Naive thymus-derived CD4-positive, alpha-beta T cell (primary cell): ENCODE results near the gene CAV1. TPM values are rescaled to one million over a fixed set of nuclear protein-coding genes. Genes with fewer than 3 reads are reported as not detected.

Source experiments
- ATAC-seq: fragments of 150-1000 bp; cut with Tn5 transposase; 2 replicates; pipeline ENCODE4 v1.10.0; 2021; ENCODE audit warnings: mild to moderate bottlenecking, moderate library complexity
- CTCF ChIA-PET: fragments of 350-600 bp; sonication (Branson Sonifier 250); formaldehyde crosslinking; loops from one replicate; lab custom pipeline; 2021; ENCODE audit warnings: antibody characterized with exemption; lab: Charles Lee
- POLR2A ChIA-PET: fragments of 350-600 bp; sonication (Branson Sonifier 250); formaldehyde crosslinking; loops from one replicate; lab custom pipeline; 2021; ENCODE audit warnings: antibody characterized with exemption, inconsistent platforms; lab: Charles Lee
- DNase-seq, 9 donors: peaks; one replicate each; pipeline versions ENCODE4 v3.0.0 to v3.0.0-alpha.2; 2020 to 2022; ENCODE audit warnings: mixed read lengths in 1 of 9
- H3K27ac ChIP-seq: one replicate; pipeline ENCODE4 v1.7.0; 2013; ENCODE audit warnings: mild to moderate bottlenecking, low read depth, low read length, moderate library complexity
- H3K27me3 ChIP-seq, 2 donors: one replicate each; pipeline ENCODE4 v1.7.0; 2013; ENCODE audit warnings: low read length in 2 of 2, mild to moderate bottlenecking in 2 of 2, moderate library complexity in 2 of 2; ENCODE audit not compliant: control insufficient read depth in 2 of 2, insufficient read depth in 2 of 2
- H3K36me3 ChIP-seq, 3 experiments: 1 replicate in 2 of 3; 2 replicates in 1 of 3; pipeline ENCODE4 v1.7.0; 2013; ENCODE audit warnings: low read length in 3 of 3, mild to moderate bottlenecking in 3 of 3, moderate library complexity in 1 of 3; ENCODE audit not compliant: insufficient read depth in 3 of 3, control insufficient read depth in 2 of 3
- H3K4me1 ChIP-seq, 2 donors: one replicate each; pipeline ENCODE4 v1.7.0; 2013; ENCODE audit warnings: low read length in 2 of 2, mild to moderate bottlenecking in 2 of 2, moderate library complexity in 1 of 2; ENCODE audit not compliant: control insufficient read depth in 2 of 2, insufficient read depth in 2 of 2
- H3K4me3 ChIP-seq: 2 replicates; pipeline ENCODE4 v1.7.0; 2013; ENCODE audit warnings: mild to moderate bottlenecking, low read length
- H3K9me3 ChIP-seq, 3 experiments: 1 replicate in 2 of 3; 2 replicates in 1 of 3; pipeline ENCODE4 v1.7.0; 2013; ENCODE audit warnings: low read length in 3 of 3; ENCODE audit not compliant: control insufficient read depth in 2 of 3
- H3K27ac Mint-ChIP-seq, 9 donors: one replicate each; pipeline ENCODE4 v1.8.0; 2020 to 2022; ENCODE audit warnings: mixed read lengths in 9 of 9, mild to moderate bottlenecking in 8 of 9, moderate library complexity in 5 of 9, inconsistent platforms in 2 of 9
- H3K27me3 Mint-ChIP-seq, 5 donors: one replicate each; pipeline ENCODE4 v1.8.0; 2021 to 2022; ENCODE audit warnings: mixed read lengths in 5 of 5, mild to moderate bottlenecking in 1 of 5
- H3K36me3 Mint-ChIP-seq, 5 donors: one replicate each; pipeline ENCODE4 v1.8.0; 2020 to 2022; ENCODE audit warnings: mixed read lengths in 5 of 5, mild to moderate bottlenecking in 3 of 5, inconsistent platforms in 1 of 5
- H3K4me1 Mint-ChIP-seq, 7 donors: one replicate each; pipeline ENCODE4 v1.8.0; 2020 to 2022; ENCODE audit warnings: mixed read lengths in 7 of 7, mild to moderate bottlenecking in 3 of 7, inconsistent platforms in 1 of 7
- H3K4me3 Mint-ChIP-seq, 10 donors: one replicate each; pipeline ENCODE4 v1.8.0; 2020 to 2022; ENCODE audit warnings: mild to moderate bottlenecking in 10 of 10, mixed read lengths in 10 of 10, moderate library complexity in 6 of 10, inconsistent platforms in 2 of 10
- H3K9me3 Mint-ChIP-seq, 11 donors: one replicate each; pipeline ENCODE4 v1.8.0; 2020 to 2022; ENCODE audit warnings: mixed read lengths in 11 of 11, mild to moderate bottlenecking in 4 of 11, inconsistent platforms in 1 of 11, moderate library complexity in 1 of 11
- intact Hi-C, 2 donors: fragments of 100-400 bp; cut with micrococcal nuclease; formaldehyde crosslinking; loops; one replicate each; pipeline ENCODE4 v1.15.1; 2023
- polyA plus RNA-seq, 2 donors: library from polyadenylated mRNA; unstranded; fragments of 300-500 nt; fragmentation: Illumina TruSeq; gene quantifications; one replicate each; pipeline ENCODE4 v1.2.3, GENCODE V29; 2021
- total RNA-seq, 6 experiments: library from RNA in 5 of 6; stranded (reverse) in 5 of 6; gene quantifications; 1 replicate in 5 of 6; 2 replicates in 1 of 6; pipeline ENCODE4 v1.2.3 and lab custom pipeline; 2021 to 2026

Gene CAV1
- total and polyA plus RNA-seq, 7 experiments from 2014 or later: 0.19 to 0.39 TPM; not detected in 5

DNA sequence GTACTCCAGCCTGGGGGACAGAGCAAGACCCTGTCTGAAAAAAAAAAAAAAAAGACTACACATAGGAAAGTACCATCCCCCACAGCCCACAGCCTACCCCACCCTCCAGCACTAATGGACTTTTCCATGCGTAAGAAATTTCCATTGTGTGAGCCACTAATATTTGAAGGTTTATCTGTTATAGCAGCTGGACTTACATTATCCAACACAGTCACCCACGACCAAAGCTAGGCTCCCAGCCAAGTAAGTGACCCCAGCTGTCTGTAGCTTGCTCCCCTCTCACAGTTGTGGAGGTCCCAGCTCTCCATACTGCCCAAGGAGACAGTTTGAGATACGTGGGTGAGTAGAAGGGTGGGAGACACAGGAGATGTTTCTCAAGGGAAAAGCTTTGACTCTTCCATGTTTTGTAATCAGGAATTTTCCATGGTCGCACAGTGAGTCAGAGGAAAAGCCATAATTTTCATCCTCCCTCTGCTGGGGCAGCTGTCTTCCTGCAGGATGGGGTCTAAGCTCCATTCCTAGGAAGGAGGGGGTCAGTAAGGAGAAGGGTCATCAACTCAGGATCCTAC is 57.4 kb downstream of the CAV1 start:
- H3K4me1 ChIP-seq: no peaks in the 10 kb centered on the region
- no peaks in the 10 kb centered on the region for H3K27me3 ChIP-seq
- no peaks in the 10 kb centered on the region for H3K36me3 Mint-ChIP-seq
- no peak overlapping the region for H3K27ac ChIP-seq
- H3K9me3 ChIP-seq: no peaks in the 10 kb centered on the region
- intact Hi-C loops: loop anchor here in 1 of 2 donors (10.0 kb wide), 1 partner anchor 57 kb away; the partner anchor contains the start of gene CAV1
- DNase-seq (no peak), ATAC-seq (no peak)
- no peak overlapping the region for H3K4me3 Mint-ChIP-seq
- no peaks in the 10 kb centered on the region for H3K36me3 ChIP-seq
- no peak overlapping the region for H3K4me3 ChIP-seq
- H3K27me3 Mint-ChIP-seq: no peaks in the 10 kb centered on the region
- H3K4me1 Mint-ChIP-seq: peaks cover 2 to 13% (median 7%) of the 10 kb centered on the region in 7 donors
- H3K27ac Mint-ChIP-seq: no peak overlapping the region
- ChIA-PET POLR2A (no interaction called here), CTCF (interaction anchor here (0.6 to 1.8 kb wide), 3 partner anchors 10 to 507 kb away, joined by 3 to 4 read pairs (median 3); no protein-coding TSS in a partner anchor)
- H3K9me3 Mint-ChIP-seq: no peaks in the 10 kb centered on the region

DNA sequence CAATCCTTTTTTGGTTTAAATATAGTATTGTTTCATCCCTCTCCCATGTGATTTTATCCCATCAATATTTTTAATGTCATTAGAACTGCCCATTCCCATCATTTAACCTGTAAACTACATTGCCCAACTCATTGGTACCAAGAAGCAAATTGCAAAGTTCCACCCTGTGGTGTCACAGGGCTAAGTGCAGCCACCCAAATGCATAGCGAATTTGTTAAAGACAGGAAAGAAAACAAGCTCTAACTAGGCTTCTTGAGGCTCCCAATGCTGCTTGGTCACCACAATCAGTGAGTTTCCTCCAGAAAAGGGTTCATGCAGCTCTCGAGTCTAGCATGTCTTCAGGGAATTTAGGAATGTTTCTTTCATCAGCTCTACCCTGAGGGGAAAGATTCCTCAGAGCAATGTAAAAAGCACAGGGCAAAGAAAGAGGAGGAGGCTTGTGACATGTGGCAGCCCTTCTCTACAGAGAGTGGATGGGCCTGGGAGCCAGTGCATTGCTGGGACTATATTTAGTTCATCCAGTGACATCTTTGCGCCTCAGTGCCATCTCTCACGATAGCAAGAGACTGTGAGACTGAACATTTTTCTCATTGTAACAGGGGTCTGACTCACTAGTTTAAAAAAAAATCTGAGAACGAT is 58.1 kb downstream of the CAV1 start:
- Mint-ChIP-seq H3K4me3 (peak overlapping the region in 4 of 10 donors; percentile 18 to 48 (median 26)), H3K9me3 (no peaks in the 10 kb centered on the region), H3K4me1 (peaks cover 2 to 13% (median 7%) of the 10 kb centered on the region in 7 donors), H3K27ac (peak overlapping the region in 1 of 9 donors; percentile 26), H3K36me3 (no peaks in the 10 kb centered on the region), H3K27me3 (no peaks in the 10 kb centered on the region)
- Histone ChIP-seq H3K27me3 (no peaks in the 10 kb centered on the region), H3K36me3 (no peaks in the 10 kb centered on the region), H3K4me1 (no peaks in the 10 kb centered on the region), H3K4me3 (no peak overlapping the region), H3K9me3 (no peaks in the 10 kb centered on the region), H3K27ac (no peak overlapping the region)
- DNase-seq: no peak
- ChIA-PET POLR2A (no interaction called here), CTCF (interaction anchor here (1.3 to 1.8 kb wide), 2 partner anchors 9 to 324 kb away, joined by 3 to 4 read pairs; no protein-coding TSS in a partner anchor)
- no peak for ATAC-seq
- intact Hi-C loops: loop anchor here in 1 of 2 donors (10.0 kb wide), 1 partner anchor 58 kb away; the partner anchor contains the start of gene CAV1

DNA sequence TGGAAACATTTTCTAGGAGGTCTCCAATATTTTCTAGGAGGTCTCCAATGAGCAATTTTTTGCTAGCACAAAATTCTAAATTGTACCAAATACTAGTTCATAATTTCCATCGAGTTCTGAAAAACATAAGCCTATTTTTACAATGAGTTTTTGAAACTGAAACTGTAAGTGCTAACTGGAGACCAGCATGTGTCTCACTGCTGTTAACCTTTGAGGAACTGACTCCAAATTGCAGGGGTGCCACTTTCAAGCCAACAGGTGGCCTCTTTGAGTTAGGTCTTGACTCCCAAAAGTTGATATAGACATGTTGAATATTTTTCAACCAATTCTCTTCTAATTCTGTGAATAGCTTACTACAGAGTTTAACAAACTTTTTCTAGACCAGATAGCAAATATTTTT is 58.8 kb downstream of the CAV1 start:
- Histone ChIP-seq H3K9me3 (no peaks in the 10 kb centered on the region), H3K4me3 (no peak overlapping the region), H3K36me3 (no peaks in the 10 kb centered on the region), H3K27ac (no peak overlapping the region), H3K4me1 (no peaks in the 10 kb centered on the region), H3K27me3 (no peaks in the 10 kb centered on the region)
- CTCF ChIA-PET: interaction anchor here (0.6 kb wide), 1 partner anchor 414 kb away, joined by 3 read pairs; no protein-coding TSS in a partner anchor
- DNase-seq: no peak
- POLR2A ChIA-PET: no interaction called here
- no peaks in the 10 kb centered on the region for H3K9me3 Mint-ChIP-seq
- ATAC-seq: peak; percentile 49
- H3K4me3 Mint-ChIP-seq: no peak overlapping the region
- no peaks in the 10 kb centered on the region for H3K36me3 Mint-ChIP-seq
- peaks cover 8 to 19% (median 13%) of the 10 kb centered on the region in 7 donors for H3K4me1 Mint-ChIP-seq
- intact Hi-C loops: loop anchor here in 1 of 2 donors (10.0 kb wide), 1 partner anchor 59 kb away; the partner anchor contains the start of gene CAV1
- no peak overlapping the region for H3K27ac Mint-ChIP-seq
- no peaks in the 10 kb centered on the region for H3K27me3 Mint-ChIP-seq

DNA sequence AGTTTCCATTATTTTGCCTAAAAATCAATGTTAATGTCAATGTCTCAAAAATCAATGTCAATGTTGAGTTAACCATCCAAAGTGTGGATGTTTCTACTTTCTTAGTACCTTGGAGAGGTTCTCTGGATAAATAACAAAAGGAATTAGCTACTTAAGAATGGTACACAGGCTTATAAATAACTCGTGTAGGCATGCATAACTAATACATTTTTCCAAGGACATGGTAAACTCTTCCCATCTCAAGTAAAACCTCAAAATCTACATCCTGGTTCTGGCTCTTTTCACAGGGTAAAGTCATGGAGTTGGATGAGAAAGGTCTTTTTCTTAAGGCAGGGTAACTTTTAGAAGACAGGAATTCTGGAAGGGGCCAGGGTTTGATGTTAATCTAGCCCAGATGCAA is 59.9 kb downstream of the CAV1 start:
- Histone ChIP-seq H3K36me3 (no peaks in the 10 kb centered on the region), H3K4me3 (no peak overlapping the region), H3K27me3 (no peaks in the 10 kb centered on the region), H3K9me3 (no peaks in the 10 kb centered on the region), H3K4me1 (no peaks in the 10 kb centered on the region), H3K27ac (no peak overlapping the region)
- ChIA-PET CTCF (interaction anchor here (0.8 to 1.5 kb wide), 2 partner anchors 404 to 419 kb away, joined by 3 to 5 read pairs; no protein-coding TSS in a partner anchor), POLR2A (no interaction called here)
- ATAC-seq (no peak), DNase-seq (no peak)
- Mint-ChIP-seq H3K36me3 (no peaks in the 10 kb centered on the region), H3K9me3 (no peaks in the 10 kb centered on the region), H3K27me3 (peaks cover 0 to 7% (median under 1%) of the 10 kb centered on the region in 5 donors), H3K4me1 (peaks cover 11 to 23% (median 17%) of the 10 kb centered on the region in 7 donors), H3K27ac (no peak overlapping the region), H3K4me3 (no peak overlapping the region)
- intact Hi-C loops: loop anchor here (5.0 to 10.0 kb wide), 3 partner anchors 57 to 203 kb away; partner anchors contain the start of gene CAV1 (in 2 of the 2)

DNA sequence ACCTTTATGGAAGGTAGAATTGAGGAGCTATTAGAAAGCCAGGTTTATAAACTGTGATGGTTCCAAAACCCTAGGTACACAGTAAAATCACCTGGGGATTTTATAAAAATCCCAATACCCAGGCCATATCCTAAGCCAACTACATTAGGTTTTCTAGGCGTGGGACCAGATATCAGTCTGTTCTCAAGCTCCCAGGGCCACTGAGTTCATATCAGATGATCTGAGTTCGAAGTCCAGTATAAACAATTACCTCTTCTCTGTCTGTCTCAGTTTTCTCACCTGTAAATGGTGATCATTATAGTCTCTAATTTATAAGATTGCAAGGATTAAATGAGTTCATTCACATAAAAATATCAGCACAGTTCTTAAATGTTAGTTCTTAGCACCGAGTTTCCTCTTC is 60.6 kb downstream of the CAV1 start:
- H3K4me1 Mint-ChIP-seq: peaks cover 11 to 23% (median 17%) of the 10 kb centered on the region in 7 donors
- H3K36me3 Mint-ChIP-seq: no peaks in the 10 kb centered on the region
- H3K4me1 ChIP-seq: no peaks in the 10 kb centered on the region
- no peak overlapping the region for H3K27ac ChIP-seq
- H3K9me3 Mint-ChIP-seq: no peaks in the 10 kb centered on the region
- no peak overlapping the region for H3K27ac Mint-ChIP-seq
- no peaks in the 10 kb centered on the region for H3K27me3 ChIP-seq
- intact Hi-C loops: loop anchor here (5.0 to 10.0 kb wide), 3 partner anchors 58 to 202 kb away; partner anchors contain the start of gene CAV1 (in 2 of the 2)
- H3K36me3 ChIP-seq: no peaks in the 10 kb centered on the region
- H3K27me3 Mint-ChIP-seq: peaks cover 5 to 13% (median 6%) of the 10 kb centered on the region in 5 donors
- H3K4me3 Mint-ChIP-seq: no peak overlapping the region
- no peak overlapping the region for H3K4me3 ChIP-seq
- DNase-seq (no peak), ATAC-seq (no peak)
- POLR2A ChIA-PET: no interaction called here
- H3K9me3 ChIP-seq: no peaks in the 10 kb centered on the region
- CTCF ChIA-PET: interaction anchor here (0.8 to 1.5 kb wide), 2 partner anchors 405 to 418 kb away, joined by 3 to 5 read pairs; no protein-coding TSS in a partner anchor

DNA sequence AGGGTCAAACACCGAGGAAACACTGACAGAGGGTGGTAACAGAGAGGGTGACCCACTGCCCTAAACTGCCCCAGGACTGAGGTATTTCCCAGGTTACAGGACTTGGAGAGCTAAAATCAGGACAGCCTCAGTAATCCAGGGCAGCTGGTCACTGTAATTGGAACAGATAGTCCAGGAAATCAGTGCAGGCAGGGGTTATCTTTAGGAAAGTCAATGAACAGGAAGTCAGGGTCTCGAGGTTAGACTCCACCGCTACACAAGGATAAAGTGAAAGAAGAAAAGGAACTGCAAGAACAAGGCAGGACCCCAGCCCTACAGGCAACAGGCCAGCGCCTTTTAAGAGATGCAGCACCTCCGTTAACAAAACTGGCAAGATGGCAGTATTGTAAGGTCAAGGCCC is 61.1 kb downstream of the CAV1 start:
- H3K4me3 ChIP-seq: no peak overlapping the region
- H3K27me3 Mint-ChIP-seq: peaks cover 5 to 13% (median 6%) of the 10 kb centered on the region in 5 donors
- intact Hi-C loops: loop anchor here (5.0 to 10.0 kb wide), 3 partner anchors 59 to 201 kb away; partner anchors contain the start of gene CAV1 (in 2 of the 2)
- no peaks in the 10 kb centered on the region for H3K36me3 ChIP-seq
- peaks cover 11 to 23% (median 17%) of the 10 kb centered on the region in 7 donors for H3K4me1 Mint-ChIP-seq
- H3K36me3 Mint-ChIP-seq: no peaks in the 10 kb centered on the region
- ChIA-PET CTCF (interaction anchor here (0.6 to 1.5 kb wide), 2 partner anchors 405 to 510 kb away, joined by 3 to 5 read pairs; no protein-coding TSS in a partner anchor), POLR2A (no interaction called here)
- no peak for DNase-seq
- ATAC-seq: no peak
- H3K9me3 ChIP-seq: no peaks in the 10 kb centered on the region
- H3K27me3 ChIP-seq: no peaks in the 10 kb centered on the region
- no peaks in the 10 kb centered on the region for H3K9me3 Mint-ChIP-seq
- H3K27ac ChIP-seq: no peak overlapping the region
- H3K4me1 ChIP-seq: no peaks in the 10 kb centered on the region
- H3K4me3 Mint-ChIP-seq: no peak overlapping the region
- H3K27ac Mint-ChIP-seq: no peak overlapping the region
